Measurements from ENCODE around the gene GNPTAB.

DNA sequence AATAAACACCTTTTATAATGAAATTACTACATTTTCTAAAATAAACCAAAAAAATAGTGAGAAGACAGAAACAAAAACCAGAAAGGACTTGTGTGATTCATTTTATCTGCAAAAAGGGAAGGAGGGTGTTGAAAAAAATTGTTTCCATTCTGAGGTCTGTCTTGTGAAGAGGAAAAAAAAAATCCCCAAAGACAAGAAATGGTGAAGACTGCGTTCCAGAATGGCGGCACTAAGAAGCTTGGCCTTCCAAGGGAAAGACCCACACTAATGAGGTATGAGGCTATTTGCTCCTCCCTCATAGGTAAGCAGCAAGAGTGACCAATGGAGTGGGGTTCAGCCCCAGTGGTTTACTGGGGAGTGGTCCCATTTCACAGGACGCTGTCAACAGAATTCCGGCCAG is 35.0 kb downstream of the GNPTAB start:
- TF ChIP-seq, protein P1, sequence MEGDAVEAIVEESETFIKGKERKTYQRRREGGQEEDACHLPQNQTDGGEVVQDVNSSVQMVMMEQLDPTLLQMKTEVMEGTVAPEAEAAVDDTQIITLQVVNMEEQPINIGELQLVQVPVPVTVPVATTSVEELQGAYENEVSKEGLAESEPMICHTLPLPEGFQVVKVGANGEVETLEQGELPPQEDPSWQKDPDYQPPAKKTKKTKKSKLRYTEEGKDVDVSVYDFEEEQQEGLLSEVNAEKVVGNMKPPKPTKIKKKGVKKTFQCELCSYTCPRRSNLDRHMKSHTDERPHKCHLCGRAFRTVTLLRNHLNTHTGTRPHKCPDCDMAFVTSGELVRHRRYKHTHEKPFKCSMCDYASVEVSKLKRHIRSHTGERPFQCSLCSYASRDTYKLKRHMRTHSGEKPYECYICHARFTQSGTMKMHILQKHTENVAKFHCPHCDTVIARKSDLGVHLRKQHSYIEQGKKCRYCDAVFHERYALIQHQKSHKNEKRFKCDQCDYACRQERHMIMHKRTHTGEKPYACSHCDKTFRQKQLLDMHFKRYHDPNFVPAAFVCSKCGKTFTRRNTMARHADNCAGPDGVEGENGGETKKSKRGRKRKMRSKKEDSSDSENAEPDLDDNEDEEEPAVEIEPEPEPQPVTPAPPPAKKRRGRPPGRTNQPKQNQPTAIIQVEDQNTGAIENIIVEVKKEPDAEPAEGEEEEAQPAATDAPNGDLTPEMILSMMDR (IDR thresholded peaks at IDR 0.05): no peak
- TF ChIP-seq, protein P2, sequence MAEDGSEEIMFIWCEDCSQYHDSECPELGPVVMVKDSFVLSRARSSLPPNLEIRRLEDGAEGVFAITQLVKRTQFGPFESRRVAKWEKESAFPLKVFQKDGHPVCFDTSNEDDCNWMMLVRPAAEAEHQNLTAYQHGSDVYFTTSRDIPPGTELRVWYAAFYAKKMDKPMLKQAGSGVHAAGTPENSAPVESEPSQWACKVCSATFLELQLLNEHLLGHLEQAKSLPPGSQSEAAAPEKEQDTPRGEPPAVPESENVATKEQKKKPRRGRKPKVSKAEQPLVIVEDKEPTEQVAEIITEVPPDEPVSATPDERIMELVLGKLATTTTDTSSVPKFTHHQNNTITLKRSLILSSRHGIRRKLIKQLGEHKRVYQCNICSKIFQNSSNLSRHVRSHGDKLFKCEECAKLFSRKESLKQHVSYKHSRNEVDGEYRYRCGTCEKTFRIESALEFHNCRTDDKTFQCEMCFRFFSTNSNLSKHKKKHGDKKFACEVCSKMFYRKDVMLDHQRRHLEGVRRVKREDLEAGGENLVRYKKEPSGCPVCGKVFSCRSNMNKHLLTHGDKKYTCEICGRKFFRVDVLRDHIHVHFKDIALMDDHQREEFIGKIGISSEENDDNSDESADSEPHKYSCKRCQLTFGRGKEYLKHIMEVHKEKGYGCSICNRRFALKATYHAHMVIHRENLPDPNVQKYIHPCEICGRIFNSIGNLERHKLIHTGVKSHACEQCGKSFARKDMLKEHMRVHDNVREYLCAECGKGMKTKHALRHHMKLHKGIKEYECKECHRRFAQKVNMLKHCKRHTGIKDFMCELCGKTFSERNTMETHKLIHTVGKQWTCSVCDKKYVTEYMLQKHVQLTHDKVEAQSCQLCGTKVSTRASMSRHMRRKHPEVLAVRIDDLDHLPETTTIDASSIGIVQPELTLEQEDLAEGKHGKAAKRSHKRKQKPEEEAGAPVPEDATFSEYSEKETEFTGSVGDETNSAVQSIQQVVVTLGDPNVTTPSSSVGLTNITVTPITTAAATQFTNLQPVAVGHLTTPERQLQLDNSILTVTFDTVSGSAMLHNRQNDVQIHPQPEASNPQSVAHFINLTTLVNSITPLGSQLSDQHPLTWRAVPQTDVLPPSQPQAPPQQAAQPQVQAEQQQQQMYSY (CRISPR knock-in tag; IDR thresholded peaks at IDR 0.05): no peak
- TF ChIP-seq ZNF423 (CRISPR knock-in tag; IDR thresholded peaks at IDR 0.05) (no peak), ATF1 (CRISPR knock-in tag; IDR thresholded peaks at IDR 0.05) (no peak), SMAD3 (CRISPR knock-in tag; IDR thresholded peaks at IDR 0.05; ENCODE audit: borderline replicate concordance) (no peak), ZNF396 (CRISPR knock-in tag; IDR thresholded peaks at IDR 0.05; ENCODE audit: borderline replicate concordance) (no peak)
- TF ChIP-seq, protein P3, sequence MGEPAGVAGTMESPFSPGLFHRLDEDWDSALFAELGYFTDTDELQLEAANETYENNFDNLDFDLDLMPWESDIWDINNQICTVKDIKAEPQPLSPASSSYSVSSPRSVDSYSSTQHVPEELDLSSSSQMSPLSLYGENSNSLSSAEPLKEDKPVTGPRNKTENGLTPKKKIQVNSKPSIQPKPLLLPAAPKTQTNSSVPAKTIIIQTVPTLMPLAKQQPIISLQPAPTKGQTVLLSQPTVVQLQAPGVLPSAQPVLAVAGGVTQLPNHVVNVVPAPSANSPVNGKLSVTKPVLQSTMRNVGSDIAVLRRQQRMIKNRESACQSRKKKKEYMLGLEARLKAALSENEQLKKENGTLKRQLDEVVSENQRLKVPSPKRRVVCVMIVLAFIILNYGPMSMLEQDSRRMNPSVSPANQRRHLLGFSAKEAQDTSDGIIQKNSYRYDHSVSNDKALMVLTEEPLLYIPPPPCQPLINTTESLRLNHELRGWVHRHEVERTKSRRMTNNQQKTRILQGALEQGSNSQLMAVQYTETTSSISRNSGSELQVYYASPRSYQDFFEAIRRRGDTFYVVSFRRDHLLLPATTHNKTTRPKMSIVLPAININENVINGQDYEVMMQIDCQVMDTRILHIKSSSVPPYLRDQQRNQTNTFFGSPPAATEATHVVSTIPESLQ (CRISPR knock-in tag; IDR thresholded peaks at IDR 0.05): no peak
- TF ChIP-seq, protein P4, sequence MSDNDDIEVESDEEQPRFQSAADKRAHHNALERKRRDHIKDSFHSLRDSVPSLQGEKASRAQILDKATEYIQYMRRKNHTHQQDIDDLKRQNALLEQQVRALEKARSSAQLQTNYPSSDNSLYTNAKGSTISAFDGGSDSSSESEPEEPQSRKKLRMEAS (CRISPR knock-in tag; IDR thresholded peaks at IDR 0.05): no peak
- TF ChIP-seq, protein P5, sequence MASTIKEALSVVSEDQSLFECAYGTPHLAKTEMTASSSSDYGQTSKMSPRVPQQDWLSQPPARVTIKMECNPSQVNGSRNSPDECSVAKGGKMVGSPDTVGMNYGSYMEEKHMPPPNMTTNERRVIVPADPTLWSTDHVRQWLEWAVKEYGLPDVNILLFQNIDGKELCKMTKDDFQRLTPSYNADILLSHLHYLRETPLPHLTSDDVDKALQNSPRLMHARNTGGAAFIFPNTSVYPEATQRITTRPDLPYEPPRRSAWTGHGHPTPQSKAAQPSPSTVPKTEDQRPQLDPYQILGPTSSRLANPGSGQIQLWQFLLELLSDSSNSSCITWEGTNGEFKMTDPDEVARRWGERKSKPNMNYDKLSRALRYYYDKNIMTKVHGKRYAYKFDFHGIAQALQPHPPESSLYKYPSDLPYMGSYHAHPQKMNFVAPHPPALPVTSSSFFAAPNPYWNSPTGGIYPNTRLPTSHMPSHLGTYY (CRISPR knock-in tag; IDR thresholded peaks at IDR 0.05): no peak

Data from WTC11 (cell line).